GM12875 (cell line): Measurements from ENCODE around the gene FMC1.

Experiments used
- H3K4me3 ChIP-seq: one replicate; pipeline ENCODE4 v1.5.1; 2011; ENCODE audit warnings: low read depth, low read length, control low read depth
- TF ChIP-seq, protein P1 (sequence below): IDR thresholded peaks from 2 replicates; pipeline ENCODE4 v1.5.1; 2011; ENCODE audit warnings: low read depth, mild to moderate bottlenecking, control low read depth, inconsistent platforms, low read length, moderate library complexity, borderline replicate concordance; ENCODE audit not compliant: insufficient read depth

The FMC1 gene

DNA sequence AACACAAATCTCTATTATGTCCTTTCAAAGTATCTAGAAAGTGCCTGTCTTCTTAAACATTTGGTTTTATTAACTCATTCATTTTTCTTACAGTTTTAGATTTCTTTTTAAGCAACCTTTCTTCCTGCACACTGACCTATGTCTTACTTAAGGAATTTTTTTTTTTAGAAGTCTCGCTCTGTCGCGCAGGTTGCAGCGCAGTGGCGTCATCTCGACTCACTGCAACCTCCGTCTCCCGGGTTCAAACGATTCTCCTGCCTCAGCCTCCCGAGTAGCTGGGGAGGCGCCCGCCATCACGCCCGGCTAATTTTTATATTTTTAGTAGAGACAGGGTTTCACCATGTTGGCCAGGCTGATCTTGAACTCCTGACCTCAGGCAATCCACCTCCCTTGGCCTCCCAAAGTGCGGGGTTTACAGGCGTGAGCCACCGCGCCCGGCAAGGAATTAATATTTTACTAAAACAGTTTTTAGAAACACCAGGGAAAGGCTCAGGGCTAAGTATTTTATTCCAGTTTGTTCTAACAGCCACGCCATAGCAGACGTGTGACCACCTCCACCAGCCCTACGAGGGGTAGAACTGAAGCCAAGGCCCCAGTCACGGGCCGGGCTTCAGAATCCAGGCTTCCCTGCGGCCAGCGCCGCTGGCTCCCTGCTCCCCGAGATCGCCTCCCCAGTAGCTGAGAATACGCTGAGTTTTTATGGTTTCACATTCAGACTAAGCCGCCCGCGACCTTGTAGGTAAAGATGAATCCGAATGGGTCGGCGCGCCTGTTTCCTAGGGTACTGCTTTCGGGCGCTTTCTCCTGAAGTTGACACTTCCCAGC is 17.6 kb downstream of the FMC1 start:
- peak overlapping the region; percentile 90 for H3K4me3 ChIP-seq
- TF ChIP-seq, protein P1, sequence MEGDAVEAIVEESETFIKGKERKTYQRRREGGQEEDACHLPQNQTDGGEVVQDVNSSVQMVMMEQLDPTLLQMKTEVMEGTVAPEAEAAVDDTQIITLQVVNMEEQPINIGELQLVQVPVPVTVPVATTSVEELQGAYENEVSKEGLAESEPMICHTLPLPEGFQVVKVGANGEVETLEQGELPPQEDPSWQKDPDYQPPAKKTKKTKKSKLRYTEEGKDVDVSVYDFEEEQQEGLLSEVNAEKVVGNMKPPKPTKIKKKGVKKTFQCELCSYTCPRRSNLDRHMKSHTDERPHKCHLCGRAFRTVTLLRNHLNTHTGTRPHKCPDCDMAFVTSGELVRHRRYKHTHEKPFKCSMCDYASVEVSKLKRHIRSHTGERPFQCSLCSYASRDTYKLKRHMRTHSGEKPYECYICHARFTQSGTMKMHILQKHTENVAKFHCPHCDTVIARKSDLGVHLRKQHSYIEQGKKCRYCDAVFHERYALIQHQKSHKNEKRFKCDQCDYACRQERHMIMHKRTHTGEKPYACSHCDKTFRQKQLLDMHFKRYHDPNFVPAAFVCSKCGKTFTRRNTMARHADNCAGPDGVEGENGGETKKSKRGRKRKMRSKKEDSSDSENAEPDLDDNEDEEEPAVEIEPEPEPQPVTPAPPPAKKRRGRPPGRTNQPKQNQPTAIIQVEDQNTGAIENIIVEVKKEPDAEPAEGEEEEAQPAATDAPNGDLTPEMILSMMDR = no peak

DNA sequence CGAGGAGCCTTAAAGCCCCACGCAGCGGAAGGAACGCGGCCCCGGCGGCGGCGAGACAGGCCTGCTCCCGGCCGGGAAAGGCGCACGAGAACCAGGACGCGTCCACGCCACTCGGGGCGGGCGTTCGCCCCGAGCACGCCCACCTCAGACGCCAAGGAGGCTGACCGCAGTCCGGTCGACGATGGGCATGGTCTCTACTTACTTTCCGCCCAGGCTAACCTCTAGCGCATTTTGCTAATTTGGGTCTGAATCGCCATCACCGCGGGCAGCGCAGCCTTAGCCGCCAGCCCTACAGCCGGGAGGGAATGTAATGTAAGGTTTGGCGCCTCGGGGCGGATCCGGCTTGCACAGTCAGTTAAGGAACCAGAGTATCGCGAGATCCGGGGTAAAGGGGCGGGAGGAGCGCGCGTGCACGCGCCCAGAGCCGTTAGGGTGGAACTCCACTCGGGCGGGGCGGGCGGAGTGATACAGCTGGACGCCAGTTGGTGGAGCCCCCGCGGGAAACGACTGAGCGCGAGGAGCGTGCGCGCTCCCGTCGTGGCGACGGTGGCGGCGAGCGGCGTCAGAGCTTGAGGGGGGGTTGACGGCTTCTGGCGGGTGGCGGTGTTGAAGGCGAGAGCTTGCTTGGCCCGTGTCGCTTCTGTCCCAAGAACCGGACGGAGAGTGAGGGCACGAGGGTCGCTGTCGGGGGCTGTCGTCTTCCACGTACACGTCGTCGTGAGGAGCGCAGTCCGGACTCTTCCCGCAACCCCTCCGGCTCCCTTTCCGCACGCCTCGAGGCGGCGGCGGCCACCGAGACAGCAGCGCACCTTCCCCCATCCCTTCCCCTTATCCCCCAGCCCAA is 18.5 kb downstream of the FMC1 start, which contains the start of gene LUC7L2:
Gene LUC7L2, plus strand, starts transcription at position 529 of the 844 bp plus-strand sequence. CDS start 368 bp downstream, outside the sequence.
- TF ChIP-seq, protein P1 = no peak
- peak within 1 kb of the TSS; percentile 90 for H3K4me3 ChIP-seq

DNA sequence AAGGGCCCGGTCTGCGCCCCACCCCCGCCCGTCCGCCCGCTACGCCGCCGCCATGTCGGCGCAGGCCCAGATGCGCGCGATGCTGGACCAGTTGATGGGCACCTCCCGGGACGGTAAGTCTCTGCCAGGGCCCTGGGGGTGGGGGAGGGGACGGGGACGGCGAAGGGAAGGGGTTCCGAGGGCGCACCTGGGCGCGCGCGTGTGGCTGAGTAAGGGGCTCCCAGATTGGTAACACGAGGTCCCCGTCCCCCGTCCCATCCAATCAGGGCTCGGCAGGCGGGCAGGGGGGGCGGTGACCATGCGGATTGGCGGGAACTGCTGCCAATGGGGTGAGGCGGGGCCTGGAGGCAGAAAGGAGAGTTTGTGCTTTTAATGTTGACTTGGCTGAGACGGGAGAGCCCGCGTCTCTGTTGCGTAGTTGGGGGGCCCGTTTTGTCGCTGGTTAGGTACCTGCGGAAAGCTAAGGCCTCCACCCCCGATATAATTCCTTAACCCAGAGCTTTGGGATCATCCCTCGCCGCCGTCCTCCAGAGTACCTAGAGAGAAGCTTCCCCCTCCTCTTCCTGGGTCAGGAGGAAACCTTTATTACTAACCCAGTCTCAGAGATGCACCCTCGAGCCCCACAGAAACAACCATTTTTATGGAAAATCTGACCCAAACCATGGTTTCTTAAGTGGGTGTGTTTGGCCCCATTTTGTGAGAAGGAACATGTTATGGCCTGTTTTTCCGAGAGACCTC is 19.2 kb downstream of the FMC1 start:
- TF ChIP-seq, protein P1 = no peak
- H3K4me3 ChIP-seq = peak overlapping the region; percentile 90

DNA sequence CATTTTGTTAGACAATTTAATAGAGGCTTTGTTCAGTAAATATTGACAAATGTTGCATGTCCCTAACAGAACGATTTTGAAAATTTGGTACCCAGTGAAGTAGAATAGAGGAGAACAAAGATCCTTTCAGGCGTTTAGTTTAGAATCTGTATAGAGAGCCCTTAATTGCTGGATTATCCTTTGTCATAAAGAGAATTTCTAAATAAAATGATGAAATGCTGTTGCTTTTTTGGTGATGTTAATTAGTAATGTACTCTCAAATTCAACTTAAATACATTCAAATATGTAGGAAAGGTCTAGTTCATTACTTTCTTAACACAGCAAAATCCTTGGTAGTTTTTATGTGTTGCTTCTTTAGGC is 19.8 kb downstream of the FMC1 start:
- TF ChIP-seq, protein P1 = no peak
- H3K4me3 ChIP-seq = peak overlapping the region; percentile 90

DNA sequence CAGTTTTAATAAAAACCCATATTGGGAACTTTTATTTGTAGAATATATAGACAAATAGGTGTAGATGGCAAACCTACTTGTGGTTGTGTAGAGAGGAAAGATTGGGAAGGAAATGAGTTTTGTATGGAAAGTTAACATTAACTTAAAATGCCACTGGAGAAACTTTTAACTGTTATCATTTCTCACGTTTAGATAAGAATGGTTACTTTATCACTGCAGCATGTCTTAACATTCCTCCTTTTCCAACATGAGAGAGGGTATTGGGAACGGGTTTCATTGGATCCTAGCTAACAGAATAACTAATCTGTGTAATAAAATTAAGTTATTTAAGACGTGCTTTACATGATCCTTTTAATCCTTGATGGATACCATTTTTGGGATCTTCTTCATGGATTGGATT is 20.4 kb downstream of the FMC1 start:
- H3K4me3 ChIP-seq = no peak overlapping the region

DNA sequence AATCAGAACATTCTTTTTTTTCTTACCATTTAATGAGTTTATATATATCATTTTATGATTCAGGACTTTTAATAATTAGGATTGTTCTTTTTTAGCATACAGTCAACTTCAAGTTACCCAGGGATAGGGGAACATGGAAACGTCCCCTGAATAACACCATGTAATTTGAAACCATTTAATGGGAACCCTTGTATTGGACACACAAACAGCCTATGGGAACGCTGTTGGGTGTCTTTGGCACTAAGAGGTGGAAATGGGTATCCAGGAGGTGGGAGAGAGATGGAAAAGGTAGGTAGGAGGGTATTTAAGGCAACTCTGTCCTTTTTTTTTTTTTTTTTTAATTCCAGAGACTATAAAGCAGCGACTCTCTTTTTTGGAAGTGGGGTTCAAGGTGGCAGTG is 21.2 kb downstream of the FMC1 start:
- no peak overlapping the region for H3K4me3 ChIP-seq
- TF ChIP-seq, protein P1 = no peak

More for the DNA sequence above, 20.4 kb downstream of the FMC1 start:
- TF ChIP-seq, protein P1 = no peak
